RCC 7860 (cell line): ENCODE data around the gene PTPN14.

ENCODE experiments used
- DNase-seq: peaks from one replicate; pipeline ENCODE4 v3.0.0-alpha.2; 2015; ENCODE audit warnings: low spot score
- FAIRE-seq: peaks from 2 replicates; lab custom pipeline; 2012; peaks lifted over from hg19 to GRCh38; lab: Jason Lieb, UNC

The PTPN14 gene

DNA sequence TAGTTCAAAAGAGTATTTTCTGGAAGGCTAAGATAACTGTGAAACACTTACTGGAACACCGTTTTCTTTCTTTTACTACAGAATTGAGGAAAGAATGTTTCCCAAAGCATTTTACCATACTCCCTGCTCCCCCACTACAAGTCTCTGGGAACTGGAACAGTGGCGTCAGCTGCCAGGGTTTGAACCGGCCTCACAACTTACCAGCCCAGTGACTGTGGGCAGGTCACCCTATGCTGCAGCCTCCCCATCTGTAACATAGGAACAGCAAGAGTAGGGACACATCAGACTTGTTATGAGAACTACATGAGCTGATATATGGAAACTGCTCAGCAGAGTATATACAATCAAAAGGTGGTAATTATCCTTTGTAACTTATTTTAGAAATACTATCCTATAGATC is 91.5 kb downstream of the PTPN14 start:
- FAIRE-seq (no peak), DNase-seq (no peak)

DNA sequence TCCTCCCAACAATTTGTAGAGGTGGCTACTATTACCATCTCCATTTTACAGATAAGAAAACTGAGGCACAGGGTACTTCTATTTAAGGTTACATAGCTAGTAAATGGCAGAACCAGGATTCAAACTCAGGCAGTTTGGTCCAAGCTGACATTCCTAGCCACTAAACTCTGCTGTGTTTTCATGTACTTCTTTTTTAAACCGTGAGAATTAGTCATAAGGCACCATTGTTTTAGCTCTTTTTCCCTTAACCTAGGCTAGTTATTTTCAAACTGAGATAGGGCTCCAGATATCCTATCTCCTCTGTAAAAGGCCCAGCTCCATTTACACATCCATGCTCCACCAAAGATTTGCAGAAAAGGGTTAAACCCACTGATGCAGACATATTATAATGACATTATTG is 92.9 kb downstream of the PTPN14 start:
- no peak for FAIRE-seq
- no peak for DNase-seq

- peak; percentile 50 for DNase-seq
- FAIRE-seq = peak; percentile 86
Measured at GRCh38 chr1:214455971-214456867, 95.2 kb downstream of the PTPN14 start.

- FAIRE-seq (no peak), DNase-seq (no peak)
Measured at GRCh38 chr1:214455479-214455878, 95.9 kb downstream of the PTPN14 start.

- peak; percentile 66 for DNase-seq
- FAIRE-seq = peak; percentile 78
Measured at GRCh38 chr1:214454569-214455396, 96.6 kb downstream of the PTPN14 start.

- DNase-seq = peak; percentile 74
- peak; percentile 93 for FAIRE-seq
Measured at GRCh38 chr1:214453109-214453722, 98.2 kb downstream of the PTPN14 start.

- FAIRE-seq = no peak
- DNase-seq = no peak
Measured at GRCh38 chr1:214452152-214452784, 99.1 kb downstream of the PTPN14 start.

DNA sequence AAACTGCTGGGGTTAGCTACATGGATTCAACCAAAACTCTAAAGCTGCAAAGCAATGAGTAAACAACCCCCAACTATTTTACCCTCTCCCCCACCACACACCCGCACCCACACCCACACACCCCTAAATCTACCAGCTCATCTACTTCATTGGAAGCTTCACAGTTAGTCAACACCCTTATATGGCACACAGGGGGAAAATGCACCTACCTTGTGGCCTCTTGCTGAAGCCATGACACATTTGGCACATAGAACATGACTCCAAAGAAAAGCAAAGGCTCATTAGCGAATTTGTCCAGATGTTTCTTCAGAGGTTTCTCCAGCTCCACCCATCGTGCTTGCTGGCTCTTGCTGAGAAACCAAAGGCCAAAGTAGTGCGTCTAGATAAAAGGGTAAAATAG is 99.8 kb downstream of the PTPN14 start:
- FAIRE-seq (no peak), DNase-seq (no peak)

DNA sequence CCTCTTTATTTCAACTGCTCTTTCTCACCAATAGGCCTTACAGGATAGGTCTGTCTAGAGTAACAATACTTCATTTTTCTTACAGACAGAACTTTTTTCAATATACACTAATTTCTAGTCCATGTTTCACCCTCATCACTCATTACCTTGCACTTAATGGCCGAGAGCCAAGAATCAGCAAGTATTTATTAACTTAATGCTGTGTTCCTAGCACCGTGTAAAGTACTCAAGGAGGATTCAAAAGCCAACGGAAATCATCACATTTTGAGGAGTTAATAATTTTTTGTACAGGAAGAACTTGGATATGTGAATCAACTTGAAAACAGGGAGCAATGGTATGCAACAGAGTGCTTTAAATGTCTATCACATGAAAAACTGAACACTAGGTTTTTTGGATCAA is 102.0 kb downstream of the PTPN14 start:
- DNase-seq (peak; percentile 71), FAIRE-seq (peak; percentile 97)

GRCh38 chr1:214448536-214448935 is 102.9 kb downstream of the PTPN14 start:
- no peak for DNase-seq
- FAIRE-seq = no peak

- DNase-seq (no peak), FAIRE-seq (no peak)
Measured at GRCh38 chr1:214447557-214447871, 103.9 kb downstream of the PTPN14 start.

- DNase-seq (peak; percentile 98), FAIRE-seq (no peak)
Measured at GRCh38 chr1:214446772-214447556, 104.4 kb downstream of the PTPN14 start.

GRCh38 chr1:214445831-214446614 is 105.4 kb downstream of the PTPN14 start:
- peak; percentile 96 for DNase-seq

DNA sequence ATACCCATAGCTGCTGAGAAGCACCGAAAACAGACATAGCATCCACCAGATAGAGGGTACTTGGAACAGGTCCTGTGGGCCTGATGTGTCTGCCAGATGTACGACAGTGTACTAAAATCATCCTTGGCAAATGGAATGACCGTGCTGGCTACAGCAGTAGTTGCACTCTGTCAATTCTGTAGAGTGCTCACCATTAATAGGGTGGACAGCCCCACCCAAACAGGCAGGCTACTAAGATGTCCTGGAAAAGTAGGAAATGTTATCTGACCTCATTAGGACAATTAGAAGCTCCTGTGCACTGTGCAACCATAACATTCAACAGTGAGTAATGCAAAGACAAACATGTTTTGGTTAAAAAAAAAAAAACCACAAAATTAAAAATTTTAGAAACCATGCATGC is 106.2 kb downstream of the PTPN14 start:
- peak; percentile 30 for DNase-seq
- FAIRE-seq = no peak

More at GRCh38 chr1:214445831-214446614, 105.4 kb downstream of the PTPN14 start:
- FAIRE-seq = peak; percentile 99

DNA sequence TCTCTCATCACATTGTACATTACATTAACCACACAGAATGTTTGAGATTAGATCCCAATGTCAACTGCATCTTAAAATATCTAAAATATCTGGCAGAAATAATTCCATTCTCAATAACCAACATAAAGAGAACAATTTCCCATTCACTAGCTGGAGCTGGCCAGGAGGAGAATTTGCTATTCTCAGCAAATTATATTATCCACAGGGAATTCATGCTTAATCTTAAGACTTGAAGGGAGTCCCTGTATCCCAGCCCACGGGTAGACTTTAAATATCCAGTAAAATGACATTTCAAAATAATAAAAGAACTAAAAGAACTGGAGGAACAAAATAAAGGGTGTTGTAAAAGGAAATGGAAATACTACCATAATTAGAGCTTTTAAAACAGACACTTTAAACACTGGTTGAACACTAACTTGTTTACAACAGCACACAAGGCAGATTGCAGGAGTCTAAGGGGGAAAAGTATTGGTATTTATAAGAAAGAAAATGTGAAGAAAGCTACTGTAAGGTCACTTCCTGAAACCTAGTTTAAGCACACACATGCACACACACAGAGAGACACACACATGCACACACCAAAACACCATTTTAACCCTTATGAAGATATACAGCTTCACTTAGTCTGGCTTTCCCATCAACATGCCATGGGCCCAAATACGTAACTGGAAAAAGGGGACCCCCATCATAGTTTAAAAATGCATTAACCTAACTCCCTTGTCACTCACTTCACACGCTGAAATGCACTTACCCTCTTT is 107.0 kb downstream of the PTPN14 start:
- DNase-seq (no peak), FAIRE-seq (no peak)

GRCh38 chr1:214441119-214441518 is 110.3 kb downstream of the PTPN14 start:
- DNase-seq (no peak), FAIRE-seq (no peak)

- no peak for FAIRE-seq
Measured at GRCh38 chr1:214440219-214440965, 111.0 kb downstream of the PTPN14 start.

More at GRCh38 chr1:214440219-214440965, 111.0 kb downstream of the PTPN14 start:
- DNase-seq = no peak
